NCI-H1105 treated with DMSO at 0.1 percent for 48 hours (cell line): ENCODE data around the gene FANK1.
A peak's percentile ranks its signal among the peaks of the same experiment; 100 is the strongest.

Experiments
- DNase-seq: peaks from one replicate; lab custom pipeline; 2025; lab: John Stamatoyannopoulos, UW

FANK1 gene

GRCh38 chr10:125896088-125896934 lies at the start of gene FANK1:
Gene FANK1, plus strand, starts transcription at chr10:125896564. Its CDS starts 79 bp downstream, at chr10:125896643.
- DNase-seq: peak; percentile 39

- no peak for DNase-seq
These were observed 49.5 kb upstream of the FANK1 start for GRCh38 chr10:125846894-125847293.

- no peak for DNase-seq
These were observed 48.0 kb upstream of the FANK1 start for GRCh38 chr10:125848371-125848770.

GRCh38 chr10:125848857-125849256 lies 47.5 kb upstream of the FANK1 start:
- no peak for DNase-seq

GRCh38 chr10:125849448-125849847 lies 46.9 kb upstream of the FANK1 start:
- no peak for DNase-seq

GRCh38 chr10:125850766-125851731 lies 45.3 kb upstream of the FANK1 start:
- DNase-seq: no peak

GRCh38 chr10:125852487-125852886 lies 43.9 kb upstream of the FANK1 start:
- DNase-seq: no peak

GRCh38 chr10:125857185-125857760 lies 39.1 kb upstream of the FANK1 start:
- DNase-seq: no peak

- no peak for DNase-seq
These were observed 37.1 kb upstream of the FANK1 start for GRCh38 chr10:125859128-125859817.

- DNase-seq: no peak
These were observed 31.2 kb upstream of the FANK1 start for GRCh38 chr10:125865120-125865519.

GRCh38 chr10:125866421-125867029 lies 29.8 kb upstream of the FANK1 start:
- no peak for DNase-seq

- DNase-seq: no peak
These were observed 27.9 kb upstream of the FANK1 start for GRCh38 chr10:125868372-125868975.

- DNase-seq: no peak
These were observed 25.0 kb upstream of the FANK1 start for GRCh38 chr10:125871338-125871737.

- DNase-seq: no peak
These were observed 17.2 kb upstream of the FANK1 start for GRCh38 chr10:125878957-125879835.

- no peak for DNase-seq
These were observed 15.6 kb upstream of the FANK1 start for GRCh38 chr10:125880719-125881118.

GRCh38 chr10:125881192-125881591 lies 15.2 kb upstream of the FANK1 start, which contains the start of gene DHX32:
Gene DHX32, minus strand, starts transcription at chr10:125881292. Its CDS starts 468 bp downstream, at chr10:125880824.
- DNase-seq: no peak

GRCh38 chr10:125882596-125882995 lies 13.8 kb upstream of the FANK1 start:
- DNase-seq: no peak

- no peak for DNase-seq
These were observed 13.2 kb upstream of the FANK1 start for GRCh38 chr10:125883211-125883610.

- no peak for DNase-seq
These were observed 9.4 kb upstream of the FANK1 start for GRCh38 chr10:125886914-125887512.
